Measurements from ENCODE around the gene LMAN1L. TPM values are rescaled to one million over a fixed set of nuclear protein-coding genes. Genes with fewer than 3 reads are reported as not detected.

LMAN1L gene
- total and polyA plus RNA-seq, 10 donors: 2.4 to 164 (median 81.2) TPM

DNA sequence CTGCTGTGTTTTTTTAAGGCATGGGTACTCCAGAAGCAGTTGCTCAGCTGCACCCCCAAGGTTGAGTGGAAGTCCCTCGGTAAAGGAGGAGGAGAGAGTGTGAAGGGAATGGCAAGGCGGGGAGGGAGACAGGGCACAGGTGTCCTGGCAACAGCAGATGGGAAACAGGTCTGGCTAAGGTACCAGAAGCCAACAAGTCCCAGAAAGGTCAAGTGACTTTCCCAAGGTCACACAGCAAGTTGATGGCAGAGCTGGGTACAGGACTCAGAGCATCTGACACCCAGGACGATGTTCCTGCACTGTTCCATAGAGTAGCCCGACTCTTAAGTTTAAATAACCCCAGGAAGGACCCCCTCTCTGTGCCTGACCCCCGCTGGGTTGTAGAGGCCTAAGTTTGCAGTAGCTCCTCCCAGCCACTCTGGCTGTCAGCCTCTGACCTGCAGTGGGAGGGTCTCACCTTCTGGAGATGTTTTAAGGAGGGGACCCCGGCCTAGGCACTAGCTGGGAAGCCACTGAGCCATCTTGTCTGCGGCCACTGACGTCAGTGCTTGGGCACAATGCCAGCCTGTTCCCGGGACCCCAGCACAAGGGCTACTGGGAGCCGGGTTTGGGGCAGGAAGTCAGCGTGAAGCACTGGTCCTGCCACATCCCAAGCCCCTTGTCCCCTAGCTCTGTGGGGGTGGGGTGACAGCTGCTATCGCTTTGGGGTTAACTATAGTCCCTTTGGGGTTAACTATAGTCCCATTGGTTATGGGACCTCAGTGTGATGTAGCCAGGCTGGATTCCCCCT, 20.2 kb upstream of the LMAN1L start:
- WGBS, 5 donors: 39 to 54% (median 45%) methylated on average over 8 to 12 of the region's 12 CpGs
- intact Hi-C loops (cut with DNase I; ENCODE audit: low total_unique reads): no loop called here
- TF ChIP-seq POLR2AphosphoS5 (IDR thresholded peaks at IDR 0.05) (peak in 2 of 3 donors; percentile 22 to 38), POLR2A (IDR thresholded peaks at IDR 0.05) (no peak)
- TF ChIP-seq, protein P1, sequence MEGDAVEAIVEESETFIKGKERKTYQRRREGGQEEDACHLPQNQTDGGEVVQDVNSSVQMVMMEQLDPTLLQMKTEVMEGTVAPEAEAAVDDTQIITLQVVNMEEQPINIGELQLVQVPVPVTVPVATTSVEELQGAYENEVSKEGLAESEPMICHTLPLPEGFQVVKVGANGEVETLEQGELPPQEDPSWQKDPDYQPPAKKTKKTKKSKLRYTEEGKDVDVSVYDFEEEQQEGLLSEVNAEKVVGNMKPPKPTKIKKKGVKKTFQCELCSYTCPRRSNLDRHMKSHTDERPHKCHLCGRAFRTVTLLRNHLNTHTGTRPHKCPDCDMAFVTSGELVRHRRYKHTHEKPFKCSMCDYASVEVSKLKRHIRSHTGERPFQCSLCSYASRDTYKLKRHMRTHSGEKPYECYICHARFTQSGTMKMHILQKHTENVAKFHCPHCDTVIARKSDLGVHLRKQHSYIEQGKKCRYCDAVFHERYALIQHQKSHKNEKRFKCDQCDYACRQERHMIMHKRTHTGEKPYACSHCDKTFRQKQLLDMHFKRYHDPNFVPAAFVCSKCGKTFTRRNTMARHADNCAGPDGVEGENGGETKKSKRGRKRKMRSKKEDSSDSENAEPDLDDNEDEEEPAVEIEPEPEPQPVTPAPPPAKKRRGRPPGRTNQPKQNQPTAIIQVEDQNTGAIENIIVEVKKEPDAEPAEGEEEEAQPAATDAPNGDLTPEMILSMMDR (IDR thresholded peaks at IDR 0.05 in 8 of 11, conservative IDR thresholded peaks at IDR 0.05 in 3 of 11): no peak
- Histone ChIP-seq H3K36me3 (peaks cover 0 to 54% (median 3%) of the 10 kb centered on the region in 6 donors), H3K27ac (peak overlapping the region; percentile 35 to 99 (median 96)), H3K4me3 (peak overlapping the region in 2 of 8 donors; percentile 3 to 47), H3K27me3 (replicated peaks in 1 of 7) (no peaks in the 10 kb centered on the region), H3K4me1 (peaks cover 92 to 100% (median 99%) of the 10 kb centered on the region in 6 donors), H3K9me3 (no peaks in the 10 kb centered on the region)
- no peak for DNase-seq

DNA sequence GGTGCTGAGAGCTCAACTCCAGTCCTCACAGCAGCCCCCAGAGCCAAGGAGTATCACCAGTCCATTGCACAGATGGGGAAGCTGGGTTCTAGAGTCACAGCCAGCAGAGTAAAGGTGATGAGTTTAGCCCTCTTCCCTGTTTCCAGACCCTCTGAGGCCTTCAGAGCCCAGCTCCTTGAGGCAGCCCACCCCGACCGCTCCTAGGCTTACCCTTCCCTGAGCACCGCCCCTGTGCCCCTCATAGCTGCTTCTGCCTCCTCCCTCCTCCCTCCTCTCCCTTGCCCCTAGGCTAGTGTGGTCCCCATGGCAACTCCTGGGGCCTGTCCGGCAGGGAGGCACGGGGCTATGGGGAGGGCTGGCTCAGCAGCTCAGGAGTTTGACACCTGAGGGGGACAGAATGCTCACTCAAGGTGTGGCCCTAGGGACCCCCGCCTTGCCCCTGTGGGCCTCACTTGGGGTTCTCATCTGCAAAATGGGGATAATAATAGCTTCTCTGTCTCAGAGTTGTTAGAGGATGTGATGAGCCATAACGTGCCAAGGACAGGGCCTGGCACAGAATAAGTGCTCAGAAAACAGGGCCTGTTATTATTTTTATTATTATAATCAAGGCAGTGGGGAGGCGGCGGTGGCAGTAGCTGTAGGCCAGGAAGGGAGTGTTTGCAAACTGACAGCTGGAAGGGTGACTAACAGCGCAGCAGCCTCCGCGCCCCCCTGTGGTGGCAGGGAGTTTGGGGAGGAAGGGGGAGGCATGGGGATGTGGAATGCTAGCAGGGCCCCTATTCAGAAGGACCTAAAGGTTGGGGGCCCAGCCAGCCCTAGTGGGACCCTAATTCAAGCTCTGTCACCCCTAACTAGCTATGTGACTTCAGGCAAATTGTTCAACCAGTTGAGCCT, 19.3 kb upstream of the LMAN1L start:
- peak; percentile 90 for DNase-seq
- intact Hi-C loops (cut with DNase I; ENCODE audit: low total_unique reads): no loop called here
- H3K36me3 ChIP-seq: peaks cover 0 to 64% (median 6%) of the 10 kb centered on the region in 6 donors
- H3K27ac ChIP-seq: peak overlapping the region; percentile 35 to 99 (median 96)
- H3K9me3 ChIP-seq: no peaks in the 10 kb centered on the region
- no peak for TF ChIP-seq POLR2A (IDR thresholded peaks at IDR 0.05)
- TF ChIP-seq, protein P1 (IDR thresholded peaks at IDR 0.05 in 8 of 11, conservative IDR thresholded peaks at IDR 0.05 in 3 of 11): peak; percentile 30 to 79 (median 60)
- peak in 2 of 3 donors; percentile 54 to 58 for TF ChIP-seq POLR2AphosphoS5 (IDR thresholded peaks at IDR 0.05)
- WGBS, 5 donors: 34 to 49% (median 45%) methylated on average over 11 to 12 of the region's 12 CpGs
- no peaks in the 10 kb centered on the region for H3K27me3 ChIP-seq (replicated peaks in 1 of 7)
- peaks cover 92 to 100% (median 99%) of the 10 kb centered on the region in 6 donors for H3K4me1 ChIP-seq
- H3K4me3 ChIP-seq: peak overlapping the region in 4 of 8 donors; percentile 1 to 47 (median 18)

DNA sequence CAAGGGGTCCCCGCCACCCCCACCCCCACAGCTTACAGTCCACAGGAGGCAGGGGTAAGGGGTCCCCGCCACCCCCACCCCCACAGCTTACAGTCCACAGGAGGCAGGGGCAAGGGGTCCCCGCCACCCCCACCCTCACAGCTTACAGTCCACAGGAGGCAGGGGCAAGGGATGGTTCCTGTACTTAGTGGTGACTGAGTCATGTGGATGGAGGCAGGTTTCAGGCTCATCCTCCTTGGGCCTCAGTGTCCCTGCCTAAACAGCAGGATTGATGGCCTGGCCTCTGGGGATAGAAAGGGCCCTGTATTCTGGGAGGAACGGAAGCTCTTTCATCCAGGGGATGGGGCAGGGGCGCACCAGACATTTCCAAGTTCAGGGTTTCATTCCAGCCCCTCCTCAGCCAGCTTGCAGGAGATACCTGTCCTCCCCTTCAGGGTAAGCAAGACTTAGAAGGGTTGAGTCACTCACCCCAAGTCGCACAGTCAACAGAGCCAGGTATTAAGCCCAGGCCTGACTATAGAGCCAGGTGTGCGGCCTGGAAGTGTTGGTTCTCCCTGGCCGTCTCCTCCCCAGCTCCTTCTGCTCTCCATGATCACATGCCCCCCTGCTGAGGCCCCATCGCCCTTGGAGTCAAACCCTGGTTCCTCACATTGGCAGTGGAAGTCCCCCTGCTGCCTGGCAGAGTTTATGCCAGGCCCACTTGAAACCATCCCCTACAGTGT, 18.2 kb upstream of the LMAN1L start:
- Histone ChIP-seq H3K4me3 (peak overlapping the region in 1 of 8 donors; percentile 11), H3K27ac (peak overlapping the region in 7 of 8 donors; percentile 46 to 99 (median 97)), H3K9me3 (no peaks in the 10 kb centered on the region), H3K36me3 (peaks cover 0 to 74% (median 14%) of the 10 kb centered on the region in 6 donors), H3K27me3 (replicated peaks in 1 of 7) (no peaks in the 10 kb centered on the region), H3K4me1 (peaks cover 92 to 100% (median 99%) of the 10 kb centered on the region in 6 donors)
- intact Hi-C loops (cut with DNase I; ENCODE audit: low total_unique reads): no loop called here
- no peak for DNase-seq
- TF ChIP-seq POLR2A (IDR thresholded peaks at IDR 0.05): no peak
- TF ChIP-seq, protein P1 (IDR thresholded peaks at IDR 0.05 in 8 of 11, conservative IDR thresholded peaks at IDR 0.05 in 3 of 11): no peak
- peak in 1 of 3 donors; percentile 35 for TF ChIP-seq POLR2AphosphoS5 (IDR thresholded peaks at IDR 0.05)
- 71 to 85% (median 78%) methylated on average over 6 to 8 of the region's 9 CpGs for WGBS, 5 donors
